HG02938 (cell line): ENCODE measurements around the gene FN3K.
A peak's percentile ranks its signal among the peaks of the same experiment; 100 is the strongest.
"Not testable (repeated sequence)": the region's sequence is repeated elsewhere in the genome, so short reads cannot be mapped to it uniquely, and the experiment has no call there.

ENCODE experiments used
- ATAC-seq: cut with Tn5 transposase; IDR thresholded peaks from one replicate; pipeline ENCODE4 v1.9.1; 2021; ENCODE audit warnings: mild to moderate bottlenecking, moderate library complexity; ENCODE audit not compliant: unreplicated experiment

FN3K gene

GRCh38 chr17:82736511-82737185 lies 1.2 kb downstream of the FN3K start:
- ATAC-seq, result no peak

- no peak for ATAC-seq
Observed at GRCh38 chr17:82737967-82738877, 2.8 kb downstream of the FN3K start.

GRCh38 chr17:82740906-82741759 lies 5.7 kb downstream of the FN3K start:
- ATAC-seq, result no peak

- ATAC-seq, result no peak
Observed at GRCh38 chr17:82743344-82744219, 8.2 kb downstream of the FN3K start.

- ATAC-seq, result not testable (repeated sequence)
Observed at GRCh38 chr17:82744736-82745135, 9.3 kb downstream of the FN3K start.

GRCh38 chr17:82745524-82745923 lies 10.1 kb downstream of the FN3K start:
- no peak for ATAC-seq

GRCh38 chr17:82748756-82749155 lies 13.3 kb downstream of the FN3K start:
- no peak for ATAC-seq

- ATAC-seq, result no peak
Observed at GRCh38 chr17:82750241-82750908, 15.0 kb downstream of the FN3K start.

GRCh38 chr17:82751171-82751570 lies 15.8 kb downstream of the FN3K start:
- ATAC-seq, result peak; percentile 28

- ATAC-seq, result peak; percentile 58
Observed at GRCh38 chr17:82751571-82752370, 16.4 kb downstream of the FN3K start, which contains the start of gene TBCD. Gene TBCD (plus strand): TSS chr17:82752065. CDS start chr17:82752194, 129 bp downstream.

- ATAC-seq, result peak; percentile 15
Observed at GRCh38 chr17:82752371-82753200, 17.2 kb downstream of the FN3K start.

- ATAC-seq, result no peak
Observed at GRCh38 chr17:82753201-82753464, 17.7 kb downstream of the FN3K start.

- no peak for ATAC-seq
Observed at GRCh38 chr17:82754297-82755208, 19.1 kb downstream of the FN3K start.

- no peak for ATAC-seq
Observed at GRCh38 chr17:82756166-82756565, 20.8 kb downstream of the FN3K start.

GRCh38 chr17:82765371-82765770 lies 30.0 kb downstream of the FN3K start:
- no peak for ATAC-seq

GRCh38 chr17:82767041-82767754 lies 31.8 kb downstream of the FN3K start:
- no peak for ATAC-seq
